HepG2 (cell line): Measurements from ENCODE around the gene EIF6. TPM values are rescaled to one million over a fixed set of nuclear protein-coding genes. Genes with fewer than 3 reads are reported as not detected.
A peak's percentile ranks its signal among the peaks of the same experiment; 100 is the strongest.

ENCODE experiments used
- BRCA1 ChIP-seq: sonication (generic); formaldehyde crosslinking; IDR thresholded peaks from 2 replicates; pipeline ENCODE4 v1.4.0; 2020; ENCODE audit warnings: missing genetic modification reagents
- CCAR2 ChIP-seq: fragments of 200-400 bp; formaldehyde crosslinking; optimal IDR thresholded peaks from 2 replicates; pipeline ENCODE3; 2018; ENCODE audit warnings: low read depth, mild to moderate bottlenecking, low read length, moderate library complexity
- HES4 ChIP-seq: sonication (generic); formaldehyde crosslinking; IDR thresholded peaks from 2 replicates; pipeline ENCODE4 v1.9.0; 2021; ENCODE audit warnings: mild to moderate bottlenecking, missing genetic modification reagents, borderline replicate concordance
- HNRNPH1 ChIP-seq: fragments of 200-400 bp; formaldehyde crosslinking; optimal IDR thresholded peaks from 2 replicates; pipeline ENCODE3; 2017; ENCODE audit warnings: mild to moderate bottlenecking, low read depth, low read length
- ISX ChIP-seq: sonication (generic); formaldehyde crosslinking; conservative IDR thresholded peaks from 2 replicates; pipeline ENCODE4 v1.5.0; 2020; ENCODE audit warnings: missing genetic modification reagents
- MED1 ChIP-seq: sonication (generic); formaldehyde crosslinking; IDR thresholded peaks from 2 replicates; pipeline ENCODE4 v1.4.0; 2020; ENCODE audit warnings: missing genetic modification reagents
- NCOA5 ChIP-seq: sonication (generic); formaldehyde crosslinking; IDR thresholded peaks from 2 replicates; pipeline ENCODE4 v1.4.0; 2020; ENCODE audit warnings: missing genetic modification reagents
- NPAS2 ChIP-seq: sonication (generic); formaldehyde crosslinking; IDR thresholded peaks from 2 replicates; pipeline ENCODE4 v1.8.0; 2022; ENCODE audit warnings: mild to moderate bottlenecking, missing genetic modification reagents, borderline replicate concordance
- POLR2AphosphoS2 ChIP-seq: IDR thresholded peaks from 2 replicates; pipeline ENCODE4 v1.6.1; 2011; ENCODE audit warnings: low read depth, low read length, improper control_type of control experiment
- SP5 ChIP-seq: IDR thresholded peaks from 2 replicates; pipeline ENCODE4 v1.6.1; 2016; ENCODE audit warnings: low read depth, borderline replicate concordance
- ZBTB43 ChIP-seq: sonication (generic); formaldehyde crosslinking; conservative IDR thresholded peaks from 2 replicates; pipeline ENCODE4 v1.4.0; 2020; ENCODE audit warnings: missing genetic modification reagents
- ZFP62 ChIP-seq: sonication (generic); formaldehyde crosslinking; IDR thresholded peaks from 2 replicates; pipeline ENCODE4 v1.4.0; 2020; ENCODE audit warnings: missing genetic modification reagents
- ZHX2 ChIP-seq, 2 experiments: sonication (generic) in 1 of 2; formaldehyde crosslinking in 1 of 2; IDR thresholded peaks; 2 replicates each; pipeline versions ENCODE4 v1.6.1 to v1.9.0; 2014 to 2022; ENCODE audit warnings: antibody characterized with exemption in 1 of 2, borderline replicate concordance in 1 of 2, inconsistent platforms in 1 of 2, low read depth in 1 of 2, missing genetic modification reagents in 1 of 2
- ZNF329 ChIP-seq: sonication (generic); formaldehyde crosslinking; IDR thresholded peaks from 2 replicates; pipeline ENCODE4 v1.9.0; 2021; ENCODE audit warnings: low read depth, mild to moderate bottlenecking, missing genetic modification reagents
- ZNF44 ChIP-seq: sonication (generic); formaldehyde crosslinking; IDR thresholded peaks from 2 replicates; pipeline ENCODE4 v1.5.1; 2020; ENCODE audit warnings: mild to moderate bottlenecking, missing genetic modification reagents
- ZNF460 ChIP-seq: sonication (generic); formaldehyde crosslinking; IDR thresholded peaks from 2 replicates; pipeline ENCODE4 v1.5.1; 2020; ENCODE audit warnings: missing genetic modification reagents, mild to moderate bottlenecking, borderline replicate concordance
- ZNF678 ChIP-seq: sonication (generic); formaldehyde crosslinking; IDR thresholded peaks from 2 replicates; pipeline ENCODE4 v1.4.0; 2020; ENCODE audit warnings: mild to moderate bottlenecking, missing genetic modification reagents
- ZNF7 ChIP-seq: IDR thresholded peaks from 2 replicates; pipeline ENCODE4 v1.6.1; 2016; ENCODE audit warnings: missing biosample characterization, missing genetic modification reagents
- ZNF709 ChIP-seq: sonication (generic); formaldehyde crosslinking; IDR thresholded peaks from 2 replicates; pipeline ENCODE4 v1.5.0; 2020; ENCODE audit warnings: mild to moderate bottlenecking, missing genetic modification reagents
- ZNF83 ChIP-seq: sonication (generic); formaldehyde crosslinking; IDR thresholded peaks from 2 replicates; pipeline ENCODE4 v1.4.0; 2020; ENCODE audit warnings: missing genetic modification reagents, mild to moderate bottlenecking, borderline replicate concordance
- ZSCAN5A ChIP-seq: sonication (generic); formaldehyde crosslinking; IDR thresholded peaks from 2 replicates; pipeline ENCODE4 v1.8.0; 2022; ENCODE audit warnings: mild to moderate bottlenecking, missing genetic modification reagents, borderline replicate concordance
- polyA plus RNA-seq, 8 experiments: library from polyadenylated mRNA; depleted of rRNA in 3 of 8; stranded (reverse) in 7 of 8; unstranded in 1 of 8; fragments of >200 nt; fragmentation: Illumina TruSeq in 4 of 8; extraction: Trizol in 4 of 8; gene quantifications; 2 replicates each; pipeline versions ENCODE4 v1.2.1 to v1.2.3, GENCODE V29; 2011 to 2016; ENCODE audit warnings: low read depth in 4 of 8, missing spikeins in 1 of 8, mixed read lengths in 1 of 8; ENCODE audit not compliant: insufficient read depth in 1 of 8
- total RNA-seq, 5 experiments: library from RNA; depleted of rRNA; stranded (reverse); fragments of >200 nt; fragmentation: Illumina TruSeq; extraction: Trizol; gene quantifications; 2 replicates each; pipeline ENCODE4 v1.2.3, GENCODE V29; 2016; ENCODE audit warnings: low read depth in 1 of 5

The EIF6 gene
- total and polyA plus RNA-seq, 2 of the 13 experiments (the other 11 are each of a cell fraction or from before 2014, with no cell fraction given) = 462 to 466 TPM

- no peak for TF ChIP-seq NPAS2 (CRISPR knock-in tag)
- TF ChIP-seq CCAR2 = no peak
- TF ChIP-seq ZNF7 (CRISPR knock-in tag) = no peak
- 0 out of 2 replicates have a peak, but pooled peaks have one; percentile 14 for TF ChIP-seq MED1 (CRISPR knock-in tag)
- TF ChIP-seq ZHX2 (IDR thresholded peaks at IDR 0.05; ENCODE audit: low read depth) = no peak
- no peak for TF ChIP-seq ZHX2 (CRISPR knock-in tag; IDR thresholded peaks at IDR 0.05; ENCODE audit: borderline replicate concordance)
- no peak for TF ChIP-seq NCOA5 (CRISPR knock-in tag)
- no peak for TF ChIP-seq POLR2AphosphoS2
- no peak for TF ChIP-seq ZSCAN5A (CRISPR knock-in tag)
- TF ChIP-seq HNRNPH1 = no peak
- no peak for TF ChIP-seq BRCA1
- TF ChIP-seq ZNF83 (CRISPR knock-in tag) = no peak
- no peak for TF ChIP-seq ZFP62 (CRISPR knock-in tag)
- no peak for TF ChIP-seq ISX
- no peak for TF ChIP-seq ZNF329
- no peak for TF ChIP-seq HES4
- 0 out of 2 replicates have a peak, but pooled peaks have one; percentile 8 for TF ChIP-seq SP5
- TF ChIP-seq ZNF44 = no peak
- no peak for TF ChIP-seq ZNF678 (CRISPR knock-in tag)
- no peak for TF ChIP-seq ZBTB43 (CRISPR knock-in tag)
- no peak for TF ChIP-seq ZNF709
- no peak for TF ChIP-seq ZNF460
Measured at GRCh38 chr20:35293303-35294292, 9.0 kb upstream of the EIF6 start (continued).
